Measurements from ENCODE around the gene PDE4D.

Gene PDE4D

DNA sequence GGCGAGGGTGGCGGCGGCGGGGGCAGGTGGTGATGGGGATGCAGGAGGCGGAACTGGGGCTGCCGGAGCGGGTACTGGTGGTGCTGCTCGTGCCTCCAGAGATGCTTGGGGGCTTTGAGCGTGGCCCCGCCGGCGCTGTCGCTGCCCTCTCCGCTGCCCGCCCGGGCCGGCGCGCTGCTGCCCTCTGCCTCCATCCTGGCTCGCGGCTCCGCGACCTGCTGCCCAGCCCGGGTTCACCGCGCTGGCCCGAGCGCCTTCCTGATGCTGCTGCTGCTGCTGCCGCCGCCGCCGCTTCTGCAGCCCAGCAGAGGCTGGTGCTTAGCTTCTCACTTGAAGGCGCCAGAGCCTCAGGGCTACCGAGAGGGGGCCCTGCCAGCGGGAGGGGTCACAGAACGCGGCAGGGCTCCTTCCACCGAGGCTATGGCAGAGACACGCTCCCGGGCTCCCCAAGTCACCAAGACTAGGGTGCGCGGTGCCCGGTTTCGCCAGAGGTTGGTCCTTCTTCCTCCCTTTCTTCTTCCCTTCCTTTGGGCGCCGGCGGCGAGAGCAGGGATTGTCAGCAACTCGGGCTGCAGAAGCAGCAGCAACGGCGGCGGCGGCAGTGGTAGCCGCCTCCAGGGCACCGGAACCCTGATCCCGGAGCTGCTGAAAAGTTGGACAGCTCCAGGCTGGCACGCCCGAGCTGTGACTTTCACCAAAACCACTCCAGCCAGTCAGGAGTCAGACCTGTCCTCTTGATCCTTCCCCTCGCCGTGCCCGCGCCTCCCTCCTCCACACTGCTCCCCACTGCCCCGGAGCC, at the start of gene PDE4D:
TSS of gene PDE4D (minus strand) at position 298 of the 799 bp plus-strand sequence.
- peak; percentile 64 for DNase-seq (ENCODE audit: low read depth)

DNA sequence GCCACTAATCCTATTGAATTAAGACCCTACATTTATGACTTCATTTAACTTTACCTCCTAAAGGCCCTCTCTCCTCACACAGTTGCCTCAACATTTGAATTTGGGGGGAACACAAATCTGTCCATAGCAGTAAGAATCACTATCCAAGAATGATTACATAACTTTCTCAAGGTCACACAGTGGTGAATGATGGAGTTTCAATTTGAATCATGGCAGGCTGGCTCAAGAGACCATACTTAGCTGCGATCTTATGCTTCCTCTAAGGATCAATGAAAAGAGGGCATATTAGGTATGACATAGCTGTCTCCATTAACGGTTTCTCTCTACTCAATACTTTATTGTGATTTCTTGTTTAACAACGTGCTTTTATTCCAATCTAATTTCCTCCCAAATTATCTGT, 44.1 kb upstream of the PDE4D start:
- no peak for DNase-seq (ENCODE audit: low read depth)

DNA sequence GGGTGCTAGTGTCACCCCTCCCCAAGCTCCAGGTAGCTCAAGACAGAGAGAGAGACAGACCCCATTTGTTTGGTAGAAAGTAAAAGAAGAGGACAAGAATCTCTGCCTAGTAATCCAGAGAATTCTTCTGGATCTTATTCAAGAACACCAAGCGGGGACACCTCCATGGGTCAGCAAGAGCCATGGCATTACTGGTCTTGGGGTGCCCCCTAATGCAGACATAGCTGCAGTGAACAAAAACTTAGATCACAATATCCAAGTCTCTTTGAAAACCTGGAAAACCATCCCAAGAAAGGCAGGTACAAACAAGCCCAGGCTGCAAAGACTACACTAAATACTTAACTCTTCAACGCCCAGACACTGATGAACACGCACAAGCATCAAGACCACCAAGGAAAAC, 29.9 kb upstream of the PDE4D start:
- peak; percentile 58 for DNase-seq (ENCODE audit: low read depth)

DNA sequence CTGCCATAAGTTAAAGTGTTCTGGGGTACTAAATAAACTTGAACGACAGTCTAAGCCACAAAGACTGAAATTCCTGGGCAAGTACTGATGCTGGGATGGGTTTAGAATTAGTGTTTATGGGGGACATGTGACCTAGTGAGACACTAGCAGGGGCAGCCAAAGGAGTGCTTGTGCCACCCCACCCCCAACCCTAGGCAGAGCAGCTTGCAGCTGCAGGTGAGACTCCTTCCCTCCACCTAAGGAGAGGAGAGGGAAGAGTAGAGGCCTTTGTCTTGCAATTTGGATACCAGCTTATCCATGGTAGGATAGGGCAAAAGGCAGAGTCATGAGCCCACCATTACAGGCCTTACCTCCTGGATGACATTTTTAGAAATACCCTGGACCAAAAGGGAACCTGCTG, 28.7 kb upstream of the PDE4D start:
- no peak for DNase-seq (ENCODE audit: low read depth)

DNA sequence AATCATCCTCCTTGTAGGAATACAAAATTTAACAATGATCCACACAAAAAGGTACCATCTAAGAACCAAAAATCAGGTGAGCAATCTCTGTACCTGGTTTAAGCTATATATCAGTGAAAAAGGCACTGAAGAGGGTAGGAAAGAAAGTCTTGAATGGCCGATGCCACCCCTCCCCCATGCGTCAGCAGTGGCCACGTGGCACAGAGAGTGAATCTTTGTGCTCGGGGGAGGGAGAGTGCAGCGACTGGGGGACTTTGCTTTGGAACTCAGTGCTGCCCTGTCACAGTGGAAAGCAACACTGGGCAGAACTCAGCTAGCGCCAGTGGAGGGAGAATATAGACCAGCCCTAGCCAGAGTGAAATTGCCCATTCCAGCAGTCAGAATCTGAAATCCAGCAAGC, 28.3 kb upstream of the PDE4D start:
- no peak for DNase-seq (ENCODE audit: low read depth)

DNA sequence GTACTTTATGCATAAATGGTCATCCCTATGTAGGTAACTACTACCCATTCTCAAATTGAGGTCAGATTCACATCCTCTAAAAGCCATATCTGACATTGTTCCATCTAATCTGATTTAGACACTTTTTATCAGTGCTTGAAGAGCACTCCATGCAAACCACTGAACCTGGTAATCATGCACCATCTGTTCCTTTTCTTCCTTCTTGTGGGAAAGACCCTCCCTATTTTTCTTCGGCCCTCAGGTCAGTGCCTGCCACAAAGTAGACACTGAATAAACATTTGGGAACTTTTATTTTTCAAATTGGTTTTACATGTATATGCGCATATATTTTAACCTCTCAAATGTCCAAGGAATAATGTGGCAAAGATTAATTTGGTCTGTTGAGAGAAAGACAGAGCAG, 26.0 kb upstream of the PDE4D start:
- DNase-seq (ENCODE audit: low read depth) = no peak

DNA sequence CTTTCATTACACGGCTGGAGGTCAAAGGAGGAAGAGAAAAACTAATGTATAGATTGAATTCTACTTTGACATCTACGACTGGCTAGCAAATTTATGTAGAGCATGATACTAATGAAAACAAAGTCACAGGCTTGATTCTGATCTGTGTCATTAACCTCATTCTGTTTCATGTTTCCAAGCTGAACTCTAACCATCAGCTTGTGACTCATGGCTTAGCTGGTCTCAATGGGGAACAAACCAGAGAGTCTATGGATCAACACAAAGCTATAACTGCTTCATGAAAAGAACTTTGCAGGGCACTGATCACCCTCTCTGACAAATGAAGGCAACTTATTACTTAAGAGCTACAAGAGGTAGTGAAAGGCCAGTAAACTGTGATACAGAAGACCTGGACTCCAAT, 23.6 kb upstream of the PDE4D start:
- peak; percentile 2 for DNase-seq (ENCODE audit: low read depth)

DNA sequence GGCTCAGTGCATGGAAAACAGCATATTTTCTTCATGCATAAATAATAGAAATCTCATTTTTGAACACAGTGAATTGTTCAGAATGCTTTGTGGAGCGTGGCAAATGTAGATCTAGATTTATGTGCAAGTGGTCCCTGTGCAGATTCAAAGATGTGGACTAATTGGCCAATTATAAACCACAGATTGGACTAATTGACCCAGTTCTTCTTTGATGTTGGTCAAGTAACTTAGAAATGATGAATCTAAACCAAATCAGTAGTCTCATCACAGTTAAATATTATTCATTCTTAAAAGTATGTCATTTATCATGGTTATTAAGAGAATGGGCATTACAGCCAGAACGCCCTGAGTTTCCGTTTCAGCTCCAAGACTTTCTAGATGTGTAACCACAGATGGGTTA, 11.7 kb upstream of the PDE4D start:
- DNase-seq (ENCODE audit: low read depth) = no peak

DNA sequence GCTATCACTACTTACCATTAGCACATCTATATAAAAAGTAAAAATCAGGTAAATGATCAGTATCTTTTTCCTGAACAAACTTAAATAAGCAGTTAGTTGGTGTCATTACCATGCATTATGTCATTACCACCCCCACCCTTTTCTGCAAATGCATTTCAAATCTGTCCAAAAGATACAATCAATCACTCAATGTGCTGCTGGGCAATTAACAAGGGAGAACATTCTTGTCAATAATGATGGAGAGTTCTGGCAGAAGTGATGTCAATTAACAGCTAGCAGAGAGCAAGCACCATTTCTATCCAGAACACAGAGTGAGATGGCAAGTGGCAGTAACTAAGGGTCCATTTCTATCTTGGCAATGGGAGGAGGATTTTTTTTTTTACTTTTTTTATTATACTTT, 3.5 kb upstream of the PDE4D start:
- DNase-seq (ENCODE audit: low read depth) = no peak

DNA sequence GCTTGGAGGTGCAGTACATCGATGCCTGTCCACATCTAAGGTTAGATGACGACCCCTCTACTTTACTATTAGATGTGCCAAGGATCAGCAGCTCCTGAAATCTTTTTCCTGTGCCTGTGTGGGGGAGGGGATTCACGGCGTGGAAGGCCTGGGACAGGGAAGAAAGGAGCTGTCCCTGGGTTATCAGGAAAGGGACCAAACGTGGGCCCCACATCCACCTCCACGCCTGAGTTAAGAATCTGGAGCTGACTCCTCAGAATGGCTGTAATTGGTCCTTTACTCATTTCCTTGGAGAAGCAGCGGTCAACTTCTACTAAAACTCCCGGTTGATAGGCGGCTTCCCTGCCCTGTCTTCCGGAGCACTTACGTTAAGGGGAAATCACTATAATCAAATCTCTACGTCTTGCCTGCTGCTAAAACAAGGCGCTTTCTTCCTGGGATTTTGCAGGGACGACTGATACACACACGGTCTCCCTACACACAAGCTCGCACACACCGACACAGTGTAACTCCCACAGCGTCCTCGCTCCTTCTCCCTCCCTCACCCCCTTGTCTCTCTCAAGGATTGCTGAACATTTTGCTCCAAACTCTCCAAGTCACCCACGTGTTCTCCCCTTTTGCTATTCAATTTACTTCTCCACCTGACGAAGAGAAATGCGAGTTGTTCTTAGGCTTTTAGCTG, 1.4 kb downstream of the PDE4D start:
- DNase-seq (ENCODE audit: low read depth) = no peak

DNA sequence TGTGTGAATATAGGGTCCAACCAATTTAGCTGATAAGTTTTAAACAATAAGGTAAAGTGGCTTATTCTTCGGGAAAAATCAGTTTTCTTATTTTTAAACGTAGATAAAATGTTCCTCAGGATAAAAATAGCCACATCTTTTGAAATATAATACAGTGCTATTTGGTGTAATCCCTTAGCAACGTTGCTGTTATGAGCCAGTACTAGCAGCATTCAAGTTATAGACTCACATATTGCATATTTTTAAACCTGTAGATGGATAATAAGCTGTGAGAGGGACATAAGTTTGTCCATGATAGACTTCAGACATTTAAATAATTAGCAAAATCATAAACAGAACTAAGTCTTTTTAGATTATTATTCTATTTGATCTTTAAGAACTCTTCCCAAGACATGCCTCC, 6.3 kb downstream of the PDE4D start:
- no peak for DNase-seq (ENCODE audit: low read depth)

DNA sequence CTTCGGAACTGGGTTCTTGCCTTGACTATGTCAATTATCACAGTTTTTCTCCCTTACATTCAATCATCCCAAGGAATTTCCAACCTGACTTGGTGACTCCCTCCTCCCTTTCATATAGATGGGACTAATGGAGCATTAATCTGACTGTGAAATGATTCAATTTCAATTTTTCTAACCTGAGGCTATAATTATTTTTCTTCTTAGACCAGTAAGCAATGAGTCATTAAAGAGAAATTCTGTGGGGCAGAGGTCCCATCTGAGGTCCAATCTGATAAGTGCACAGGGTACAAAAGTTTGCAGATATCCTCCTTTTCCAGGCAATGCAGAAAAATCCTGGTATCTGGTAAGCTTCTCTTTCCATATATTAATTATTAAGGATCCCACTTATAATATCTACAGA, 18.9 kb downstream of the PDE4D start:
- peak; percentile 41 for DNase-seq (ENCODE audit: low read depth)

DNA sequence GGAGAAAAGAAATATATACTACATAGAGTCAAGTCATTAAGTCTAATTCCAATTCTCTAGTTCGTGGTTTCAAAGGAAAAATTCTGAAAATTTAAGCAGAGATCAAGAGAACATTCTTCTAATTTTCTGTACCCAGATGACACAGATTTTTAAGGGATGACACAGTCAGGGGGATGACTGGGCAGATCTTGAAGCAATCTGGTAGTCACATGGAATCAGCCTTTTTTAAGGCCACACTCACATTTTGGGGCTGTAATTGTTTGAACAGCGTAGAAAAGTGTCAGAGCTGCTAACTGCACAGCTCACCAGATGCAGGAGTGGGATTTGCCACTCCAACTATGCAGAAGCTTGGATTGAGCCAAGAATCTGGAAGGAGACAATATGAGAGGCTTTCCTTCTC, 20.4 kb downstream of the PDE4D start:
- DNase-seq (ENCODE audit: low read depth) = peak; percentile 75

DNA sequence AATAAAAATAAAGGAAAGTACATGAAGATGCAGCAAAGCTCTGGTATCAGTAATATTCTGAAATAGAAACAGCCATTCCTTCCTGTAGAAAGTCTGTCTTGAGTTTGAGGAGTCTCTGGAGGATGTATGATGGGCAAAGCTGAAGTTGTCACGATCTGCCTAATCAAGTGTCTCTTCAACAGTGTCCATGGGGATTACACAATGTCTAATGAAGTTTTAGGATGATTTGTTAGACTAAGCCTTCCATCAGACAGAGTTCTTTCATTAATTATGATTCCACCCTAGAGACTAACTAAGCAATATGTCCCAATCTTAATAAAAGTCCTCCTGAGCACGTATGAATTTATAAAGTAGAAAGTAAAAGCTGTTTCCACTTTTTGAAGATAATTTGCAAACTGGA, 26.9 kb downstream of the PDE4D start:
- DNase-seq (ENCODE audit: low read depth) = no peak

DNA sequence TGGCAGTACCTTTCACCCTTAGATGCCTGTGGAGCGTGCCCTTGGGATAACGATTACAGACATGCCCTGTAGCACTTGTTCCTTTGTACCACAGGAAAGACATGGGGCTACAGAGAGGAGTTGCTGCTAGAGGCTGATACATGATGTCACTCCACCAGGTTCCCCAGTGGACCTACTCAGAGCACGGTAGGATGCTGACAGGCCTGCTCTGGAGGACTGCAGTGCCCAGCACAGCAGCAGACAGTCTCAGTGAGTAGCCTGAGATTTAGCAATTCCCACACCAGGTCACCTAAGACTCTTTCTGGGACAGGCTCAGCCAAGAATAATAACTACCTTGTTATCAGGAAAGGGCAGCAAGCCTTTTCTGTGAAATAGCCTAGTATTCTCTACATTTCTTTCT, 28.8 kb downstream of the PDE4D start:
- no peak for DNase-seq (ENCODE audit: low read depth)

DNA sequence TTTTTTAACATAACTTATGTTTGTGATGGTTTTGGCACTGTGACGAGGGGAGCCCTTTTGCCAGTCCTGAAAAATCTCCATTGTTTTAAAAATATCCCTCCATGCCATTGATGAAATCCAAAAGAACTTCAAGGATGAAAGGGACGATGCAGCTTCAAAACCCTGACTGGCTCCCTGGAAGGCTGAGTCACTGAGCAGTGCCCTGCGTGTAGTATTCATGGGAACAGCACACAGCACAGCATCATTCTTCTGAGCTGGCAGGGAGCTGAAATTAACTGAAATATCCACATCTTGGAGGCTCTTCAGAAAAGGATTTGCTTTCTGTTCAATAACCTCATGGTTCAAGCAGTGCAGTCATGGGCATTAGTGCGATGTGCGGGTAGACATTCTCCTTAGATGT, 29.7 kb downstream of the PDE4D start:
- DNase-seq (ENCODE audit: low read depth) = peak; percentile 28

DNA sequence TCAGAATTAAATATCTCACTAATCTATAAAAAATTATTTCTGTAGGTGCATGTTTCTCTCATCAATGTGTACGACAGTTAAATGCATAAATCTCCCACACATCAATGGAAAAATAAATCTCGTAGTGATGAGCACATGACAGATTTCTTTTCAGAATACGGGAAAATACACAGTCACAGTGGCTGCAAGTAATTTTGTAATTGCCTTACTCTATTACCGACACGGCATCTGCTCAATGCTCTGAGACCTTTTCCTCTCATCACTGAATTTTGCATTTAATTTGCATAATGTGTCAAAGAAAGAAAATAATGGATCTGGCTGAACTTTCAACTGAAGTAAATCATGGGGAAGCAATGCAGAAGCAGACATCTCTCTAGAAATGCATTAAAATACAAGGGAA, 37.2 kb downstream of the PDE4D start:
- DNase-seq (ENCODE audit: low read depth) = no peak

DNA sequence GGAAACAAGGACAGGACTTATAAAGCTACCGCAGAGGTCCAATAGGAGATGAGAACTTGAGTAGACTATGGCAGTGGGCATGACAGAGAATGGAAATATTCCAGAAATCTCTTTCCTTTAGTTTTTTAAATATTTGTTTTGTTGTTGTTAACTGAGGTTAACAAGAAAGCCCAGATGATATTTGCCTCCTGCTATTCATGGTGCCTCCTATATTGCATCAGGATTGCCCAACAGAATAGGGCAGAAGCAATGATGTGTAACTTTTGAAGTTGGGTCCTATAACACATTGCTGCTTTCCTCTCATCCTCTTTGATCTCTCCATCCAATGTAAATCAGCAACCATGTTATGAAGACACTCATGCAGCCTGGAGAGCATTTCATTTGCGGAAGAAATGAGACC, 42.8 kb downstream of the PDE4D start:
- DNase-seq (ENCODE audit: low read depth) = no peak

DNA sequence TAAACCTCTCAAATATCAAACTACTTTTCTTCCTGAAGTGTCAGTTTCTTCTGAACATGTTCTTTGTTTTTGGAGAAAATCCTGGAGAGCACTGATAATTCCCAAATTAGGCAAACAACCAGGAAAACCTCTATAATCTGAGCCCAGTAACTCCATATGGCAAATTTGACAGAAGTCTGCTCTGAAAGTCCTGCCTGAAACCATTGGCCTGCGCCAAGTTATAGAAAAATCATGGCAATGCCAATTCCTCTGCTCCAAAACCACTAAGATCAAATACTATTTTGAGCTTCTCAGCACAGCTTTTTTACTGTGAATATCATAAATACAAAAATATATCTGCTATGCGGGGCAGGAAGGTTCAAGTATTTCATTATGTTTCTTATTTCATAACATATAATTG, 45.9 kb downstream of the PDE4D start:
- no peak for DNase-seq (ENCODE audit: low read depth)

DNA sequence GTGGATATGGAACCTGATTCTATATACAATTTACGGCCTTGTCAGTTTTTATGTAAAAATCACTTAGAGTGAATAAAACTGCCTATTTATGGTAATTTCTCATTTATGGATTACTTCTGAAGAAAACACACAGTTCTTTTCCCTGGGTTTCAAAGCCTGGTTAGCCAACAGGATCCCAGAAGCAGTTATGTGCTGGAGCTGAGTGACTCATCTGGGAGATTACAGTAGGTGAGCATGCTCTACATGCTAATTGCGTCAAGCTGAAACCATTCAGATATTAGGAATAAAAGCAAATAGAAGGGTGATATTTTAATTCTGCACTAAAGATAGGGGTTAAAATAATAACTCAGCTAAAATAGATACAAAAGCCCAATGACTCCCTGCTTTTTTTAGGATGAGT, 47.8 kb downstream of the PDE4D start:
- peak; percentile 82 for DNase-seq (ENCODE audit: low read depth)

DNA sequence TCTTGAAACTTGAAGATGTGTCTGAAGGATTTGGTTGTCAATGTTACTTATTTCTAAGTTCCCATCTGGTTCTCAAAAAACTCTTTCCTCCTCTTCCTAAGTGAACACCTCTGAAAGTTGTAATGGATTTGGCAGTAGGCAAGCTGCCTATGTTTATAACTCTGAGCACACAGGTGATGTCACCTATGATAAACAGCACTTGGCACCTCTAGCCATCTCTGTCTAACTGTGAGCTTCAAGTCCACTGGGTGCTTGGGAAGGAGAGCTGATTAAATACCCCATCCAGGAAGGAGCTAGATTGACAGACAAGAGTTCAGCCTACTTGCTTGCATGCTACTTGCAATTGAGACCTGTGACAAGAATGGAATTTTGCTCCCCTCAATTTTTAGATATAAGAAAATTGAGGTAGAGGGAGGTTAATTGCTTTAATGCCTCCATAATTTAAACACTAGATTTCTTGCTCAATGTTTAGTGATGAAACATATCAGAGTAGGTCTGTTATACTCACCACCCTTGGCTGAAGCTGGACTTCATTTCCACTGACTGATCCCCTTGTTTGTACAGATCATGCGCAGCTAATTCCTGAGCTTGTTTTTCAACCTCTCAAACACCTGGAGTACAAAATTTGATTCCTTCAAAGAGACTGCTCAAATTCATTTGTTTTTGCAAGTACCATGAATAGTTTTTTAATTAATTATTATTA, 49.9 kb downstream of the PDE4D start:
- peak; percentile 61 for DNase-seq (ENCODE audit: low read depth)

DNA sequence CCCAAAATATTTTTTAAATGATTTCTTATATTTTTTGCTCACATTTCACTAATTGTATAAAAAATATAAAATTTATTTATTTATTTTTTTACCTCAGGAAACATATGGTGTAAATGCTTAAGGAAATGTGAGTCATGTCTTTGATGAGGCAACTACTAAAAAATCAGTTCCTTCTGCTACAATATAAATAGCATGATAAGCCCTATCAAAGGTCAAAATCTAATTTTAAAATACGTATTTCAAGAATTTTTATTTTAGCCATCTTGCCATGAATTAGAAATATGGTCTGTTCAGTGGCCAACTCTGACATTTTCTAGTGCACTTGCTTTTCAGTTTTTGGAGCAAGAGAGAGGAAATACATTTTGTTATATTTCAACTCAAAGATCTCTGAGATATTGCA, 50.5 kb downstream of the PDE4D start:
- peak; percentile 55 for DNase-seq (ENCODE audit: low read depth)

DNA sequence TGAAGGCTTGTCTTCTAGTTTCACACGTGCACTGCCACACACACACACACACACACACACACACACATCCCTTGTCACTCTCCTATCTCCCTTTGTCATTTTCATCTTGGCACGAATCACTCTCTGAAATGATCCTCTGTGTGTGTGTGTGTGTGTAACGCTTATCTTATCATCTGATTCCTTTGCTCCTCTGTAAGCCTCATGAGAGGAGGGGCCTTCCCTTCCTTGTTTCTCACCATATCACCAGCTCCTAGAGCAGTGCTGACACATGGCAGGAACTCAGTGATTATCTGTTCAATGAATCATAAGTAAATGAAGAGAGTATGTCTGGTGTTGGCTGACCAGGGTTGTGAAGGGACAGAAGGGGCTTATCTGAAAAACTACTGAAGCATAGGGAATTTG, 53.3 kb downstream of the PDE4D start:
- DNase-seq (ENCODE audit: low read depth) = peak; percentile 87

Data from amniotic epithelial cell (primary cell).